Measurements from ENCODE around the gene STK39.

Gene STK39

GRCh38 chr2:168157070-168157469 is 90.3 kb downstream of the STK39 start:
- no peak for DNase-seq

DNA sequence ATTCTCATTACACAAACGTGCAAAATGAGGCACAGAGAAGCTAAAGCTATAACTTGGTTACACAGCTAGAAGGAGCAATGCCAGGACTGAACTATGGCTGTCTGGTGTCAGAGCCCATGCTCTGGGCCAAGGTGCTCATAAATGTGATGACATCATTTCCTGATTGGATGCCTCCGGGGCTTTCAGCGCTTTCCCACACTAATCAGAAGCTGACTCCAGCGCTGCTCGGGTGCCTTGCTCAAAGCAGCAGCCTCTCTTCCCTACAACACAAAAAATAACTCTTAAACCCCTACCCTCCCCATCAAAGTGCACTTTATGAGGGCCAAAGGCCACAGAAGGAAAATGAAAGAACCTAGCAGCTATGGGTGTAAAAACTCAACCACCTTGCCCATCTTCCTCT is 90.7 kb downstream of the STK39 start:
- DNase-seq = no peak

GRCh38 chr2:168155680-168156079 is 91.7 kb downstream of the STK39 start:
- no peak for DNase-seq

GRCh38 chr2:168155046-168155445 is 92.3 kb downstream of the STK39 start:
- DNase-seq = no peak

DNA sequence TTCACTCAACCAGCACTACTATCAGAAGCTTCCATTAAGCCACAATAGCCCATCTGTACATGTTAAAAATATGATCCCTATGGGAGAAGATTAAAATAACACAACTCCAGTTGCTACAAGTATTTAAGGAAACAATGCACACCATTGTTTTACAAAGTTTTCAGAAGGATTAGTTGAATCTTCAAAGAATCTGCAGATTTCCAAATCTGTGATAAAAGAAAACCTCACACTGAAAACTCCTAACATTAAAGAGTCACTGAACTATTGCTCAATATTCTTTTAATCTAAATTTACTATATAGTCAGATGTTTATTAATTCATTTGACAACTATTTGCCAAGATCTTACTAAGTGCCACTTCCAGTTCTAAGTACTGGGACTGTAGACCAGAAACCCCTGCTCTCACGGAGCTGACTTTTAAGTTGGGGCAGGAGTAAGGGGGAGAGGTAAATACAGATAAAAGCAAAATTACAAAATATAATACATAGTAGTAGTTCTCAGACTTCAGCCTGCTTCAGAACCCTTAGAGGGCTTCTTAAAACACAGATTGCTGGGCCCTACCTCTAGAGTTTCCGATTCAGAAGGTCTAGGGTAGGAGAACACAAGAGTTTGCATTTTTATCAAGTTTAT is 94.4 kb downstream of the STK39 start:
- DNase-seq = no peak

DNA sequence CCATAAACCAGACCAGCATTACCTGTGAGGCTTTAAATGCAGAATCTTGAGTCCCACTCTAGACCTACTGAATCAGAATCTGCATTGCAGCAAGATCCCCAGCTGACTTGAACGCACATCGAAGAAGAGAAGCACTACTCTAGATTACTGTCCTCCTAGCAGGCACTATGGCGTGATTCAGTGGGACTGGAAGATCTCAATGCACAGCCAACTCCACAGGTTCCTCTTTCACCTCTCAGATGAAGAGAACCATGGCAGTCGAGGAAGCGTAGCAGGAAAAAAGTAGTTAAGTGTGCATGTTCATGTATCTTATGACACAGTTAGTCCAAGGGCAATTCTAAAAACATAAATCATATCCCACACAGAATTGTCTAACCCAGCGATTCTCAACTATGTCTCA is 97.4 kb downstream of the STK39 start:
- no peak for DNase-seq

GRCh38 chr2:168149150-168149974 is 98.0 kb downstream of the STK39 start:
- no peak for DNase-seq

- no peak for DNase-seq
Measured at GRCh38 chr2:168147830-168148794, 99.3 kb downstream of the STK39 start.

- DNase-seq = no peak
Measured at GRCh38 chr2:168146892-168147810, 100.2 kb downstream of the STK39 start.

- no peak for DNase-seq
Measured at GRCh38 chr2:168145426-168146310, 101.7 kb downstream of the STK39 start.

- no peak for DNase-seq
Measured at GRCh38 chr2:168145011-168145410, 102.4 kb downstream of the STK39 start.

GRCh38 chr2:168143813-168144212 is 103.6 kb downstream of the STK39 start:
- DNase-seq = no peak

- DNase-seq = no peak
Measured at GRCh38 chr2:168140892-168141291, 106.5 kb downstream of the STK39 start.

DNA sequence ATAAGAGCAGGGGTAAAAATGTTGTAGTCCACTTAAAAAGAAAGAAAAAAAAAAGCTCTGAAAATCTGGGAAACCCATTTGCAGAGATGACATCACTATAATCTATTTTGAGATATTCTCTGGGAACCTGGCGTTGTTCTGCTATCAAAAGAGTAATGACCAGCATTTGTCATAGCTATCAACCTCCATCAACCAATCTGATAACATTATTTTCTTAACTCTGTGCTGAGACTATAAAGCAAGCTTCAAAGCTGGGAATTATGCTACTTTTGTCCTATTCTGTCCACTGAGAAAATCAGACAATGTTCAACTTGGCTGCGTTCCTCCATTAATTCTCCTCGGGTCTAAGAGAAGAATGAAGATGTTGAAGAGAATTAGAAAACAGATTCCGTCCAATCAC is 107.5 kb downstream of the STK39 start:
- no peak for DNase-seq

- DNase-seq = no peak
Measured at GRCh38 chr2:168138901-168139300, 108.5 kb downstream of the STK39 start.

DNA sequence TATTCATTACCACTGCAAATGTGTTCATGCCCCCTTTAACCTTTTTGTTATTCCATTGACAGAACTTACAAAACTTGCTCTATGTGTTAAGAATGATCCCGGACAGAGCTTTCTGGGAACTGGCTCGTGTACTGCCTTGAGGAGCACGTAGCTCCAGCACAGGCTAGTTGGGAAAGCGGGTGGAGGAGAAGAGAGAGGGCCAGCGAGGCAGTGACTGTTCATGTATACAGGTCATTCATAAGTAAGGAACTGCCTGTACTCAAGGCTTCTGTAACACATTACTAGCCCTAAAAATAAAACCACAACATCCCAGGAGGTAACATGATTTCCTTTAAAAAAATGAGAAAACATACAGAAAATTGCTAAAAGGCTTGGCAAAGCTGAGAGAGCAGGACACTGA is 109.0 kb downstream of the STK39 start:
- DNase-seq = no peak

GRCh38 chr2:168137510-168138180 is 109.8 kb downstream of the STK39 start:
- DNase-seq = no peak

DNA sequence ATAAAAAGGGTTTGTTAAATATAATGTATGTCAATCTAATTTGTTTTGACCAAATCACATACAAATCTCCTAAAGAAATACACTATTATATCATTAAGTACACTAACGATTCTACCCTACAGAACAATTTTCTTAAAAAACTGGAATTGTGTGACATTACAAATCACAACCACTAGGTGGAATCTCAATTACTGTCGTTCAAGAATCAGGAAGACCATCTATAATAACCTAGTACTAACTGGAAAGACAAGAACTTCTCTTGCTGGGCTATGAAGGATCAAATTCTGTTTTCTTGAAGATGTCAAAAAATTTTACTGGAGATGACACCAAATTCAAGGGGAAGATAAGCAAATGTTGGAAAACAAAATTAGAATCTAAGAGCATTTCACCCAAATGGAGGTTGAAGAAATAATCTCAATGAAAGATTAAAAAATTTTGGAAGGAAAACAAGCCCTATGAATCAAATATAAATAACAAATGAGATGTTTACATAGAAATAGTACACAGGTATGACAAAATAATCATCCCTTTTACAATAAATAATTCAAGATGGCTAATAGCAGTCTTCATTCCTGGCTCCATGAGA is 110.9 kb downstream of the STK39 start:
- peak in 1 of 2 experiments; percentile 47 for DNase-seq

GRCh38 chr2:168135630-168136029 is 111.8 kb downstream of the STK39 start:
- DNase-seq = no peak

- no peak for DNase-seq
Measured at GRCh38 chr2:168135121-168135520, 112.3 kb downstream of the STK39 start.

All from SW 1271 (cell line).